ENCODE results near the gene NRXN3.

NRXN3 gene

DNA sequence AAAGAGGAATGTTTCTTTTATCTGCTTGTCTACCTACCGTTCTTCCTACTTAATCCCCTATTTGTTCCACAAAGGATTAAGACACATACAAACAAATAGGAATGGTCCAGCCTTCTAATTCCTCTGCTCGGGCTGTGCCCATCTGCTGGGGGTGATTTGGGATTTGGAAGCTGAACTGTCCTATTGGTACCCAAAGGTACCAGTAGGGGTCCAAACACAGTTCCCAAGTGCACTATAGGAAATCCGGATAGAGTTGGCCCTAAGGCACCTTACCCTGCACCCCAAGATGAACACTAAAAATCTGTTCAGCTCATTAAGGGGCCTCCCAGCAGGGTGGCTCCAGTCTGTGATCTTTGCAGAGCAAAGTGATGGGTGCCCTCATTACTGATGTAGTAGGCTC lies 566.9 kb downstream of the NRXN3 start:
- no peak overlapping the region for H3K4me3 ChIP-seq (ENCODE audit: low read length)
- TF ChIP-seq, protein P1, sequence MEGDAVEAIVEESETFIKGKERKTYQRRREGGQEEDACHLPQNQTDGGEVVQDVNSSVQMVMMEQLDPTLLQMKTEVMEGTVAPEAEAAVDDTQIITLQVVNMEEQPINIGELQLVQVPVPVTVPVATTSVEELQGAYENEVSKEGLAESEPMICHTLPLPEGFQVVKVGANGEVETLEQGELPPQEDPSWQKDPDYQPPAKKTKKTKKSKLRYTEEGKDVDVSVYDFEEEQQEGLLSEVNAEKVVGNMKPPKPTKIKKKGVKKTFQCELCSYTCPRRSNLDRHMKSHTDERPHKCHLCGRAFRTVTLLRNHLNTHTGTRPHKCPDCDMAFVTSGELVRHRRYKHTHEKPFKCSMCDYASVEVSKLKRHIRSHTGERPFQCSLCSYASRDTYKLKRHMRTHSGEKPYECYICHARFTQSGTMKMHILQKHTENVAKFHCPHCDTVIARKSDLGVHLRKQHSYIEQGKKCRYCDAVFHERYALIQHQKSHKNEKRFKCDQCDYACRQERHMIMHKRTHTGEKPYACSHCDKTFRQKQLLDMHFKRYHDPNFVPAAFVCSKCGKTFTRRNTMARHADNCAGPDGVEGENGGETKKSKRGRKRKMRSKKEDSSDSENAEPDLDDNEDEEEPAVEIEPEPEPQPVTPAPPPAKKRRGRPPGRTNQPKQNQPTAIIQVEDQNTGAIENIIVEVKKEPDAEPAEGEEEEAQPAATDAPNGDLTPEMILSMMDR (conservative IDR thresholded peaks at IDR 0.05; ENCODE audit: low read depth, low read length), result no peak
- no peak for DNase-seq (ENCODE audit: low read depth)

DNA sequence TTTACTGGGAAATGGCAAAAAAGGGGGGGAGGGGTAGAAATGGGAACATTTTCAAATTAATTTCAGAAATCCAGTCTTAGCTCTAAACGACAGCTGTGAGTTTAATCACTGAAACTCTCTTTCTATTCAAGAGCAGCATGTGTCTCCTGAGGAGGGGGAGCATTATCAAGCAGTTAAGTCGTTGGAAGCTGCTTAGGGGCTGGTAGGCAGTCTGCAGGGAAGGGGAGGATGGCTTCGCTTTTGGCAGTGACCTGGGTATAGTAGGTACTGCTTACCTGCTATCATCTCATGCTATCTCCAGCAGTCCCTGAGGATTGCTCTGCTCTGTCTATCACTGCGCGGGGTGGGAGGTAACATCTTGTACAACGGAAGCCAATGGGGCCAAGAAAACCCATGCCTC lies 567.4 kb downstream of the NRXN3 start:
- DNase-seq (ENCODE audit: low read depth), result no peak
- TF ChIP-seq, protein P1 (conservative IDR thresholded peaks at IDR 0.05; ENCODE audit: low read depth, low read length), result no peak
- H3K4me3 ChIP-seq (ENCODE audit: low read length), result no peak overlapping the region

DNA sequence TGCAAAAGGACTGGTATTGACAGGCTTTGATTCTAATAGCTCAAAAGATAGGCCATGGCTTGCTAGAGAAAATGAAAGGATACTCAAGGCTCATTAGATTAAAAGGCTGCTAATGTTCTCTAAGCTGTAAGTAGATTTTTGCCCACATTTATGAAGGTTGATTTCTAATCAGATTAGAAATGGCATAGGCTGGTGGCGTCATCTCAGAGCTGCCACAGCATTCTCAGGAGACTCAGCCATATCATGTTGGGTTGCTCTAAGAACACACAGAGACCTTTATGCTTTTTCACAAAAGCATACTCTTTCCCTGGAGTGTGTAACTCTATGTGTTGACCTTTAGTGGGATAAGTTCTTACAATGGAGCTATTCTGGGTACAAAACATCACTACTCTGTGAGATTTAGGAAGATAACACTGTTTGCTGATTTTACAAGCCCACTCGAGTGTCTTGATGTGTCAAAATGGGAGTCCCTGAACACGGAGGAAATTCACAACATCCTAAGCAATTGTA lies 576.0 kb downstream of the NRXN3 start:
- H3K4me3 ChIP-seq (ENCODE audit: low read length), result no peak overlapping the region
- TF ChIP-seq, protein P1 (conservative IDR thresholded peaks at IDR 0.05; ENCODE audit: low read depth, low read length), result no peak
- DNase-seq (ENCODE audit: low read depth), result no peak

DNA sequence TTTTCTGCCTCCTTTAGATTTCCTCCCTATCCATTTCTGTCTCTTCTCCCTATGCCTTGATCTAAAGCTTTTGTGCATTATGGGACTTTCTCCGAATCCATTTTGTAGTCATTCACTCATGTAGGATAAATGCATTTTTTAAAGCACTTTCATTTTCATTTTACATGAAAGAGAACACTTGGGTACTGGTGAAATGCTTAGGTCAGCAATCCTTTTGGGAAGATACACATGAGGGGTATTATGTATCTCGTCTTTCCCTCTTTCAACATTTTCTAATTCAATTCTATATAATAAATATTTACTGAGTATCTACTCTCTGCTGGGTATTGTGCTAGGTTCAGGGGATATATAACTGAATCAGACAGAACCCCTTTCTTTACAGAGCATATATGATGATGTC lies 577.6 kb downstream of the NRXN3 start:
- no peak overlapping the region for H3K4me3 ChIP-seq (ENCODE audit: low read length)
- TF ChIP-seq, protein P1 (conservative IDR thresholded peaks at IDR 0.05; ENCODE audit: low read depth, low read length), result no peak
- no peak for DNase-seq (ENCODE audit: low read depth)

DNA sequence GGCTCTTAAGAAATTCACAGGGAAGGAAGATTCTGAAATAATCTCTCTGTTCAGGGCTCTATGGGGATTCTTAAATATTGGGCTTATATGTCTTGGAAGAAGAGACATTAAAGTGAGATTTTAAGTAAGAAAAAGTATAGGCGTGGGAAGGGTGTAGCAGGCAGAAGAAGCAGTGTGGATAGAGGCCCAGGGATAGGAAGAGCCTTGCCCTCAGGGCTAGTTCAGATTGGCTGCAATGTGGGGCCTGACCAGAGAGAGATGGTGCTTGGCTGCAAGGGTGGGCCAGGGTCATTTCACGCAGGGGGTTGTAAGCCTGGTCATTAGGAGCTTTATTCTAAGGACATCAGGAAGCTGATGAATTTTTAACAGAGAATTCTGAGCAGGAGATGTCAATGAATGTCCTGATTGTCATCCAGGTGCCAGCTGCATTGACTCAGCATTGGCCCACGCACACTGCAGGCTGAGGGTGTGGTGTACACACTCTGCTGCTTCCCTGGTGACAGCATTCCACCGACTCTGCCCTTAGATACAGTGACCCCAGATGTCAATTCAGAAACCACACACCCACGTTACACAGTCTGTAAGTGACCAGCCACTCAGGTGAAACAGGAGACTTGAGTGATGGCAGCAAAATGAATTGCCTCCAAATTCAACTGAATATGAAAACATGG lies 582.5 kb downstream of the NRXN3 start:
- H3K4me3 ChIP-seq (ENCODE audit: low read length), result no peak overlapping the region
- no peak for DNase-seq (ENCODE audit: low read depth)

GRCh38 chr14:78754059-78754458 lies 583.9 kb downstream of the NRXN3 start:
- TF ChIP-seq, protein P1 (conservative IDR thresholded peaks at IDR 0.05; ENCODE audit: low read depth, low read length), result no peak
- H3K4me3 ChIP-seq (ENCODE audit: low read length), result no peak overlapping the region
- no peak for DNase-seq (ENCODE audit: low read depth)

More for the DNA sequence above, 582.5 kb downstream of the NRXN3 start:
- TF ChIP-seq, protein P1 (conservative IDR thresholded peaks at IDR 0.05; ENCODE audit: low read depth, low read length), result no peak

DNA sequence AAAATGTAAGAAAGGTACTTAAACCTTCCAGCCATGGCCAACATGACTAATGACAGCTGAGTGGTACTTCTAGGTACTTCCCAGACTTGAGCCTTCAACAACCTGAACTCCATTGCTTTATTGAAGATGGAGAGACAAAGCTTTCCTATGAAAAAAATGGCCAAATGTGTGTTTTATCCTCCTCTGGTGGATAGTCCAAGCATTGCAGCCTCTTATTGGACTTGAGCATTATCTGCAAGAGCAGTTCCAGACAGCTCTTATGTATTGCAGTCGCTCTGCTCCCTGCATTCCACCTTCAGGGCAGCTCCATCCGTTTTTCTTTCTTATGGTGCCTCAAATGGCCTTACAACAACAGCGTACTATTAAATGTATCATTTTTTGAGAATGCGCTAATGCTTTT lies 588.2 kb downstream of the NRXN3 start:
- DNase-seq (ENCODE audit: low read depth), result no peak
- no peak overlapping the region for H3K4me3 ChIP-seq (ENCODE audit: low read length)
- TF ChIP-seq, protein P1 (conservative IDR thresholded peaks at IDR 0.05; ENCODE audit: low read depth, low read length), result peak; percentile 80
